ENCODE measurements around the gene ZNF45. TPM values are rescaled to one million over a fixed set of nuclear protein-coding genes. Genes with fewer than 3 reads are reported as not detected.
"Not testable (repeated sequence)": the region's sequence is repeated elsewhere in the genome, so short reads cannot be mapped to it uniquely, and the experiment has no call there.

ZNF45 gene
- polyA plus RNA-seq, 1 of the 3 experiments (the other 2 are of a cell fraction) = 9.7 TPM

GRCh38 chr19:43872547-43873336 lies 62.3 kb downstream of the ZNF45 start:
- H3K4me1 ChIP-seq (ENCODE audit: control insufficient read depth in 1 of 2, insufficient read depth in 2 of 2, low read depth in 1 of 2, low read length in 1 of 2) = no peaks in the 10 kb centered on the region
- POLR2A ChIA-PET = no interaction called here
- H3K27me3 ChIP-seq (ENCODE audit: insufficient read depth) = no peaks in the 10 kb centered on the region
- H3K36me3 ChIP-seq (replicated peaks in 1 of 2; ENCODE audit: control insufficient read depth in 1 of 2, insufficient read depth in 2 of 2, low read length in 1 of 2) = peaks cover 0 to 2% of the 10 kb centered on the region in 2 experiments
- DNase-seq = no peak
- no peak for TF ChIP-seq JUND (IDR thresholded peaks at IDR 0.05)
- no peak for TF ChIP-seq MEF2A (IDR thresholded peaks at IDR 0.05; ENCODE audit: borderline replicate concordance, low read depth)
- TF ChIP-seq, protein P1, sequence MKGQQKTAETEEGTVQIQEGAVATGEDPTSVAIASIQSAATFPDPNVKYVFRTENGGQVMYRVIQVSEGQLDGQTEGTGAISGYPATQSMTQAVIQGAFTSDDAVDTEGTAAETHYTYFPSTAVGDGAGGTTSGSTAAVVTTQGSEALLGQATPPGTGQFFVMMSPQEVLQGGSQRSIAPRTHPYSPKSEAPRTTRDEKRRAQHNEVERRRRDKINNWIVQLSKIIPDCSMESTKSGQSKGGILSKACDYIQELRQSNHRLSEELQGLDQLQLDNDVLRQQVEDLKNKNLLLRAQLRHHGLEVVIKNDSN (IDR thresholded peaks at IDR 0.05; ENCODE audit: borderline replicate concordance, low read depth) = no peak
- no peak for TF ChIP-seq IRF3 (IDR thresholded peaks at IDR 0.05; ENCODE audit: low read depth, low read length)
- no peak for TF ChIP-seq GATA2 (CRISPR knock-in tag; IDR thresholded peaks at IDR 0.05)
- no peak for TF ChIP-seq RCOR1 (IDR thresholded peaks at IDR 0.05; ENCODE audit: low read length)
- TF ChIP-seq GABPA (IDR thresholded peaks at IDR 0.05; ENCODE audit: low read depth) = no peak
- no peak for TF ChIP-seq RXRA (IDR thresholded peaks at IDR 0.05; ENCODE audit: borderline replicate concordance, low read depth)
- TF ChIP-seq, protein P2, sequence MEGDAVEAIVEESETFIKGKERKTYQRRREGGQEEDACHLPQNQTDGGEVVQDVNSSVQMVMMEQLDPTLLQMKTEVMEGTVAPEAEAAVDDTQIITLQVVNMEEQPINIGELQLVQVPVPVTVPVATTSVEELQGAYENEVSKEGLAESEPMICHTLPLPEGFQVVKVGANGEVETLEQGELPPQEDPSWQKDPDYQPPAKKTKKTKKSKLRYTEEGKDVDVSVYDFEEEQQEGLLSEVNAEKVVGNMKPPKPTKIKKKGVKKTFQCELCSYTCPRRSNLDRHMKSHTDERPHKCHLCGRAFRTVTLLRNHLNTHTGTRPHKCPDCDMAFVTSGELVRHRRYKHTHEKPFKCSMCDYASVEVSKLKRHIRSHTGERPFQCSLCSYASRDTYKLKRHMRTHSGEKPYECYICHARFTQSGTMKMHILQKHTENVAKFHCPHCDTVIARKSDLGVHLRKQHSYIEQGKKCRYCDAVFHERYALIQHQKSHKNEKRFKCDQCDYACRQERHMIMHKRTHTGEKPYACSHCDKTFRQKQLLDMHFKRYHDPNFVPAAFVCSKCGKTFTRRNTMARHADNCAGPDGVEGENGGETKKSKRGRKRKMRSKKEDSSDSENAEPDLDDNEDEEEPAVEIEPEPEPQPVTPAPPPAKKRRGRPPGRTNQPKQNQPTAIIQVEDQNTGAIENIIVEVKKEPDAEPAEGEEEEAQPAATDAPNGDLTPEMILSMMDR (IDR thresholded peaks at IDR 0.05) = no peak
- no peak for TF ChIP-seq FOXJ3 (CRISPR knock-in tag; IDR thresholded peaks at IDR 0.05)
- no peak for TF ChIP-seq MXI1 (IDR thresholded peaks at IDR 0.05; ENCODE audit: low read depth, low read length)
- no peak for TF ChIP-seq TEAD4 (IDR thresholded peaks at IDR 0.05; ENCODE audit: borderline replicate concordance, insufficient read depth)
- no peak for TF ChIP-seq POLR2AphosphoS5 (IDR thresholded peaks at IDR 0.05; ENCODE audit: low read depth, low read length)
- TF ChIP-seq EZH2phosphoT487 (IDR thresholded peaks at IDR 0.05; ENCODE audit: borderline replicate concordance, low read depth) = no peak
- TF ChIP-seq, protein P3, sequence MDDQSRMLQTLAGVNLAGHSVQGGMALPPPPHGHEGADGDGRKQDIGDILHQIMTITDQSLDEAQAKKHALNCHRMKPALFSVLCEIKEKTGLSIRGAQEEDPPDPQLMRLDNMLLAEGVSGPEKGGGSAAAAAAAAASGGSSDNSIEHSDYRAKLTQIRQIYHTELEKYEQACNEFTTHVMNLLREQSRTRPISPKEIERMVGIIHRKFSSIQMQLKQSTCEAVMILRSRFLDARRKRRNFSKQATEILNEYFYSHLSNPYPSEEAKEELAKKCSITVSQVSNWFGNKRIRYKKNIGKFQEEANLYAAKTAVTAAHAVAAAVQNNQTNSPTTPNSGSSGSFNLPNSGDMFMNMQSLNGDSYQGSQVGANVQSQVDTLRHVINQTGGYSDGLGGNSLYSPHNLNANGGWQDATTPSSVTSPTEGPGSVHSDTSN (IDR thresholded peaks at IDR 0.05) = no peak
- no peak for TF ChIP-seq FOXM1 (IDR thresholded peaks at IDR 0.05; ENCODE audit: low read depth)
- TF ChIP-seq CHD2 (IDR thresholded peaks at IDR 0.05; ENCODE audit: low read length, partially characterized antibody) = no peak
- no peak for TF ChIP-seq NRF1 (IDR thresholded peaks at IDR 0.05; ENCODE audit: low read depth, low read length)
- no peaks in the 10 kb centered on the region; the same call in 1 of the 2 replicates for H3K9me2 ChIP-seq
- 46% methylated on average over 5 of the region's 5 CpGs for WGBS (ENCODE audit: low lambda C conversion rate)
- no peak overlapping the region for H3K4me3 ChIP-seq (ENCODE audit: low read depth in 2 of 2, low read length in 1 of 2)
- no peak overlapping the region for H3K27ac ChIP-seq (ENCODE audit: low read depth in 2 of 2, low read length in 1 of 2)
- H3K9ac ChIP-seq = no peak overlapping the region
- CTCF ChIA-PET = no interaction called here
- no peak overlapping the region for H2AFZ ChIP-seq (ENCODE audit: low read depth)
- H3K9me3 ChIP-seq = peaks cover 44% of the 10 kb centered on the region
- H4K20me1 ChIP-seq (ENCODE audit: insufficient read depth) = no peaks in the 10 kb centered on the region
- H3K79me2 ChIP-seq (ENCODE audit: insufficient read depth) = no peaks in the 10 kb centered on the region
- H3K4me2 ChIP-seq = no peak overlapping the region
- no peaks in the 10 kb centered on the region for H3F3A ChIP-seq (replicated peaks; ENCODE audit: insufficient read depth)

- DNase-seq; H3K4me1 ChIP-seq (ENCODE audit: control insufficient read depth in 1 of 2, insufficient read depth in 2 of 2, low read depth in 1 of 2, low read length in 1 of 2); H4K20me1 ChIP-seq (ENCODE audit: insufficient read depth); H3F3A ChIP-seq (replicated peaks; ENCODE audit: insufficient read depth); H3K9me2 ChIP-seq; H3K27ac ChIP-seq (ENCODE audit: low read depth in 2 of 2, low read length in 1 of 2); H3K79me2 ChIP-seq (ENCODE audit: insufficient read depth); H3K4me2 ChIP-seq; H3K27me3 ChIP-seq (ENCODE audit: insufficient read depth); H2AFZ ChIP-seq (ENCODE audit: low read depth); H3K9ac ChIP-seq; POLR2A ChIA-PET; H3K36me3 ChIP-seq (replicated peaks in 1 of 2; ENCODE audit: control insufficient read depth in 1 of 2, insufficient read depth in 2 of 2, low read length in 1 of 2); CTCF ChIA-PET; H3K4me3 ChIP-seq (ENCODE audit: low read depth in 2 of 2, low read length in 1 of 2): not testable (repeated sequence)
- 71% methylated on average over 28 of the region's 28 CpGs for WGBS (ENCODE audit: low lambda C conversion rate)
- peaks cover 43% of the 10 kb centered on the region for H3K9me3 ChIP-seq
Measured at GRCh38 chr19:43866923-43867322, 68.2 kb downstream of the ZNF45 start.

Measured in SK-N-SH (cell line).